ENCODE results near the gene GIPC2.
A peak's percentile ranks its signal among the peaks of the same experiment; 100 is the strongest.

GIPC2 gene

GRCh38 chr1:78004719-78005447, 40.9 kb upstream of the GIPC2 start, which contains the start of gene DNAJB4:
Gene DNAJB4, plus strand, starts transcription at chr1:78004939. Its CDS starts 172 bp downstream, at chr1:78005111.
- TF ChIP-seq CTCF (IDR thresholded peaks at IDR 0.05; ENCODE audit: poor library complexity, severe bottlenecking), result no peak
- Histone ChIP-seq H3K27ac (ENCODE audit: poor library complexity, severe bottlenecking) (peak within 1 kb of the TSS; percentile 80), H3K4me1 (ENCODE audit: insufficient read depth, poor library complexity, severe bottlenecking) (peaks cover 38% of the 10 kb centered on the region), H3K27me3 (ENCODE audit: insufficient read depth, poor library complexity, severe bottlenecking) (no peaks in the 10 kb centered on the region), H3K36me3 (ENCODE audit: low read depth) (peaks cover 3% of the 10 kb centered on the region; the same call in 1 of the 2 replicates), H3K4me3 (ENCODE audit: severe bottlenecking) (peak within 1 kb of the TSS; percentile 44), H3K9me3 (ENCODE audit: severe bottlenecking) (no peaks in the 10 kb centered on the region)
- ATAC-seq (ENCODE audit: low read depth) (peak; percentile 97), DNase-seq (ENCODE audit: low spot score) (peak; percentile 72)

GRCh38 chr1:78005448-78005722, 40.4 kb upstream of the GIPC2 start:
- Histone ChIP-seq H3K4me3 (ENCODE audit: severe bottlenecking) (peak overlapping the region; percentile 44), H3K27ac (ENCODE audit: poor library complexity, severe bottlenecking) (peak overlapping the region; percentile 80)

GRCh38 chr1:78005755-78006154, 40.0 kb upstream of the GIPC2 start:
- H3K4me3 ChIP-seq (ENCODE audit: severe bottlenecking), result peak overlapping the region; percentile 44
- TF ChIP-seq CTCF (IDR thresholded peaks at IDR 0.05; ENCODE audit: poor library complexity, severe bottlenecking), result no peak
- no peaks in the 10 kb centered on the region for H3K27me3 ChIP-seq (ENCODE audit: insufficient read depth, poor library complexity, severe bottlenecking)
- ATAC-seq (ENCODE audit: low read depth) (peak; percentile 20; the same call in 1 of the 3 replicates), DNase-seq (ENCODE audit: low spot score) (no peak)
- H3K27ac ChIP-seq (ENCODE audit: poor library complexity, severe bottlenecking), result peak overlapping the region; percentile 80
- peaks cover 40% of the 10 kb centered on the region for H3K4me1 ChIP-seq (ENCODE audit: insufficient read depth, poor library complexity, severe bottlenecking)
- H3K9me3 ChIP-seq (ENCODE audit: severe bottlenecking), result no peaks in the 10 kb centered on the region
- H3K36me3 ChIP-seq (ENCODE audit: low read depth), result peaks cover 8% of the 10 kb centered on the region

More at GRCh38 chr1:78005448-78005722, 40.4 kb upstream of the GIPC2 start:
- DNase-seq (ENCODE audit: low spot score) (no peak), ATAC-seq (ENCODE audit: low read depth) (no peak)
- TF ChIP-seq CTCF (IDR thresholded peaks at IDR 0.05; ENCODE audit: poor library complexity, severe bottlenecking), result no peak
- peaks cover 38% of the 10 kb centered on the region for H3K4me1 ChIP-seq (ENCODE audit: insufficient read depth, poor library complexity, severe bottlenecking)
- peaks cover 5% of the 10 kb centered on the region for H3K36me3 ChIP-seq (ENCODE audit: low read depth)
- H3K27me3 ChIP-seq (ENCODE audit: insufficient read depth, poor library complexity, severe bottlenecking), result no peaks in the 10 kb centered on the region
- H3K9me3 ChIP-seq (ENCODE audit: severe bottlenecking), result no peaks in the 10 kb centered on the region

- peaks cover 11% of the 10 kb centered on the region for H3K36me3 ChIP-seq (ENCODE audit: low read depth)
- peaks cover 40% of the 10 kb centered on the region for H3K4me1 ChIP-seq (ENCODE audit: insufficient read depth, poor library complexity, severe bottlenecking)
- DNase-seq (ENCODE audit: low spot score), result no peak
- H3K9me3 ChIP-seq (ENCODE audit: severe bottlenecking), result no peaks in the 10 kb centered on the region
- H3K4me3 ChIP-seq (ENCODE audit: severe bottlenecking), result peak overlapping the region; percentile 44
- no peak for TF ChIP-seq CTCF (IDR thresholded peaks at IDR 0.05; ENCODE audit: poor library complexity, severe bottlenecking)
- no peak for ATAC-seq (ENCODE audit: low read depth)
- H3K27me3 ChIP-seq (ENCODE audit: insufficient read depth, poor library complexity, severe bottlenecking), result no peaks in the 10 kb centered on the region
- H3K27ac ChIP-seq (ENCODE audit: poor library complexity, severe bottlenecking), result peak overlapping the region; percentile 80
Observed at GRCh38 chr1:78006521-78006920, 39.2 kb upstream of the GIPC2 start.

GRCh38 chr1:78007677-78008341, 38.0 kb upstream of the GIPC2 start:
- no peak for DNase-seq (ENCODE audit: low spot score)
- ATAC-seq (ENCODE audit: low read depth), result no peak
- Histone ChIP-seq H3K27ac (ENCODE audit: poor library complexity, severe bottlenecking) (no peak overlapping the region), H3K9me3 (ENCODE audit: severe bottlenecking) (no peaks in the 10 kb centered on the region), H3K36me3 (ENCODE audit: low read depth) (peaks cover 11% of the 10 kb centered on the region), H3K4me1 (ENCODE audit: insufficient read depth, poor library complexity, severe bottlenecking) (peaks cover 40% of the 10 kb centered on the region), H3K27me3 (ENCODE audit: insufficient read depth, poor library complexity, severe bottlenecking) (no peaks in the 10 kb centered on the region), H3K4me3 (ENCODE audit: severe bottlenecking) (no peak overlapping the region)
- no peak for TF ChIP-seq CTCF (IDR thresholded peaks at IDR 0.05; ENCODE audit: poor library complexity, severe bottlenecking)

Measured in RWPE2 (cell line).